H54 (cell line): ENCODE data around the gene PHF11.
"Not testable (repeated sequence)": the region's sequence is repeated elsewhere in the genome, so short reads cannot be mapped to it uniquely, and the experiment has no call there.

ENCODE experiments used
- DNase-seq: peaks from one replicate; pipeline ENCODE4 v3.0.0; 2011; ENCODE audit warnings: low spot score, mixed read lengths; ENCODE audit not compliant: insufficient read length
- FAIRE-seq: peaks from 3 replicates; lab custom pipeline; 2011; peaks lifted over from hg19 to GRCh38; lab: Jason Lieb, UNC
- POLR2A ChIP-seq: IDR thresholded peaks from 2 replicates; pipeline ENCODE4 v1.6.1; 2011; ENCODE audit warnings: low read depth, mild to moderate bottlenecking, low read length

Gene PHF11

DNA sequence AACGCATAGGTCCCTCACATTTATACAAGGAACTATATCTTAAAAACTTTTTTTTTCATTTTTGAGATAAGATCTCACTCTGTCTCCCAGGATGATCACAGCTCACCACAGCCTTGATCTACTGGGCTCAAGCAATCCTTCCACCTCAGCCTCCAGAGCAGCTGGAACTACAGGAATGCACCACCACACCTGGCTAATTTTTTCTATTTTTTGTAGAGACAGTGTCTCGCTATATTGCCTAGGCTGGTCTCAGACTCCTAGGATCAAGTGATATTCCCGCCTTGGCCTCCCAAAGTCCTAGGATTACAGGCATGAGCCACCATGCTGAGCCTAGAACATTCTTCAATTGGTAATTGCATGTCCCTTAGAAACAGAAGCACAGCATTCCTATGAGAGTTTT lies 47.9 kb downstream of the PHF11 start:
- TF ChIP-seq POLR2A, result no peak
- DNase-seq, result no peak
- FAIRE-seq, result no peak

DNA sequence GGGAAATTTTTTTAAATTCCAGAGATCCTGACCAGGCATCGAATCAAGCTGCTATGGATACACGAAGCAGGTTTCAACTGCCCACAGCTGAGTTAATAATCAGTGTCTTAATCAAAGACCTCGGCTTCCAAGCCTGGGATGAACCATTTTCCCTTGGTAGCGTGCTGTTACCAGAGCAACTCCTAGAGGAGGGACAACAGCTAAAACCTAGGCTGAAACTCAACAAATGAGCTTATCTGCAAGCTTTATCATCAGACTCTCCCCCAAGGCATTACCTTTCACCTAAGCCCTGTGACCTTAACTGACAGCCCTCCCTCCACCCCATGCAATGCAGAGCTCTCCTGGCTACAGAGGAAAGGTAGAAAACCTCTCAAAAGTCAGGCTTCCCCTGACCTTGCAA lies 49.9 kb downstream of the PHF11 start:
- no peak for FAIRE-seq
- DNase-seq, result no peak
- TF ChIP-seq POLR2A, result no peak

DNA sequence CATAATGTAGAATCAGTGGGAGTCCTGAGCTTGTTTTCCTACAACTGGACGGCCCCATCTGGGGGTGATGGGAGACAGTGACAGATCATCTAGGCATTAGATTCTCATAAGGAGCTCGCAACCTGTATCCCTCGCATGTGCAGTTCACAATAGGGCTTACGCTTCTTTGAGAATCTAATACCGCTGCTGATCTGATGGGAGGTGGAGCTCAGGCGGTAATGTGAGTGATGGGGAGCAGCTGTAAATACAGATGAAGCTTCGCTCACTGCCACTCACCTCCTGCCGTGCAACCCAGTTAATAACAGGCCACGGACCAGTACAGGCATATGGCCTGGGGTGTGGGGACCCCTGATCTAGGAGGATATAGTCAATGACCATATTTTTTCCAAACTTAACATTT lies 50.8 kb downstream of the PHF11 start:
- no peak for FAIRE-seq
- no peak for TF ChIP-seq POLR2A

DNA sequence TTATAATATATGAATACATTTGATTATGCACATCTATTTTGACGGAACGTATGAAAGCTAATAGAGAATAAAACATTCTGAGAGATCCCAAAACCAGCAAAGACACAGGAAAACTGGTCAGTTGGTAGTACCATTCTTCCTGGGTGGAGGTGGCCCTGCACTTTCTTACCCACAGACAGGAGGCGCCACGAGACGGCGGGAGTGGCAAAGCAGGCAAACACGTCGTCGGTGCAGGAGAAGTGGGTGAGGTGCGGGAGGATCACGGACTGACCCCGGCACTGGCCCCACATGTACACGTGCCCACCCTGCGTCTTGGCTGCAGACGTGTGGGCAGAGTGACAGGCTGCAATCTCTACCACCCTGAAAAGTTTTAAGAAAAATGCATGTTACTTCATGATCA lies 53.5 kb downstream of the PHF11 start:
- FAIRE-seq, result no peak

More for the DNA sequence above, 50.8 kb downstream of the PHF11 start:
- DNase-seq, result no peak

DNA sequence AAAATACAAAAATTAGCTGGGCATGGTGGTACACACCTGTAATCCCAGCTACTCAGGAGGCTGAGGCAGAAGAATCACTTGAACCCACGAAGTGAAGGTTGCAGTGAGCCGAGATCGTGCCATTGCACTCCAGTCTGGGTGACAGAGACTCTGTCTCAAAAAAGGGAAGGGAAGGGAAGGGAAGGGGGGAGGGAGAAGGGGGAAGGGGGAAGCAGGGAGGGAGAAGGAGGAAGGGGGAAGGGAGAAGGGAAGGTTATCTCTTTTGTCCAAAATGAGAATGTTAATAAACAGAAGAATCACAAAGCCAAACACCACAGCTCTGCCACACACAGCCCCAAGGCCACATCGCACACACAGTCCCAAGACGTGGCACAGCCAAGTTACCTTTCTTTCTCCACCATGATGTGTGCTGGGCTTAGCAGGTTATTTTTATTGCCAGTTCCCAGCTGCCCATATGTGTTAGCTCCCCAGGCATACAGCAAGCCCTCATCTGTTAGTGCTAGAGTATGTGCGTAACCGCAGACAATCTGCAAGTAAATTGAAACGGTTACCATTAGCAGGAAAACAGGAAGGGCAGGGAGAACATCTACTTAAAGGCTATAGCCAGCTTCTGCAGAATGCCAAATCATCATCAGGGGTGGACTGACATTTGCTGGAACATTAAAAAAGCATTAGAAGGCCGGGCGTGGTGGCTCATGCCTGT lies 55.3 kb downstream of the PHF11 start:
- FAIRE-seq (no peak), DNase-seq (no peak)
- no peak for TF ChIP-seq POLR2A

More for the DNA sequence above, 53.5 kb downstream of the PHF11 start:
- TF ChIP-seq POLR2A, result no peak
- no peak for DNase-seq

DNA sequence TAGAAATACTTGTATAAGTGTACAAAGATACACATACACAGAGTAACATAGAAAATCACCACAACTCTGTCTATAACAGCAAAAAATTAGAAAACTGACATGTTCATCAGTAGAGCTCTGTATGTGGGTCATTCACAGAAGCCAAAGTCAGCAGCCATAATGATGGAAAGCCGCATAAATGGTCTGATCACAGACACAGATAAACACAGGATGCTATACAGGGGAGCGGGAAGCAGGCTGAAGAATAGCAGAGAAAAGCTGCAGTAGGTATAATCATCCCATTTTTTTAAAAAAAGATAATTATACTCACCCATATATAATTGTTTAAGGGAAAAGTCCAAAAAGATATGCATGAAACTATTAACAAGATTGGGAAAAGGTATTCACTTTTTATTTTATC lies 58.1 kb downstream of the PHF11 start:
- no peak for TF ChIP-seq POLR2A
- DNase-seq (no peak), FAIRE-seq (no peak)

DNA sequence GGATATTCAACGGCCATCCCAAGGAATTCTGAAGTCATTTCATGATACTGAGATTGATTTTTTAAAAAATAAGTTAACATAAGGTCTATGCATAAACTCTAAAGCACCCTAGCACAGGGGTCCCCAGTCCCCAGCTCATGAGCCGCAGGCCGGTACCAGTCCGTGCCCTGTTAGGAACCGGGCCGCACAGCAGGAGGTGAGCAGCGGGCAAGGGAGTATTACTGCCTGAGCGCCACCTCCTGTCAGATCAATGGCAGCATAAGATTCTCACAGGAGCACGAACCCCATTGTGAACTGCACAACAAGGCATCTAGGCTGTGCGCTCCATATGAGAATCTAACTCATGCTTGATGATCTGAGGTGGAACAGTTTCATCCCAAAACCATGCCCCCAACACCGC lies 58.6 kb downstream of the PHF11 start:
- no peak for DNase-seq
- FAIRE-seq, result no peak
- no peak for TF ChIP-seq POLR2A

DNA sequence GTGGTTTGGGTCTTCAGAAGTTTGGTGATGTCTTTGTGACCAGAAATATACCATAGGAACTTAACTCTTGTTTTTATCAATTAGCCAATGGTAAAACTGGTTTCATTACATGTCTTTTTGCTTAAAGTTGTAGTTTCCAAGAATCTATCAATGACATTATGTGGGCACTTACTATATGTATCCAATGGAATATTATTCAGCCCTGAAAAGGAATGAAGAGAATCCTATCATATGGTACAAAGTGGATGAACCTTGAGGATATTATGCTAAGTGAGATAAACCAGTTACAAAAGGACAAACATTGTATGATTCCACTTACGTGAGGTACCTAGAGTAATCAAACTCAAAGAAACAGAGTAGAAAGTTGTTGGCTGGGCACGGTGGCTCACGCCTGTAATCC lies 63.3 kb downstream of the PHF11 start:
- TF ChIP-seq POLR2A, result no peak
- FAIRE-seq (no peak), DNase-seq (no peak)

DNA sequence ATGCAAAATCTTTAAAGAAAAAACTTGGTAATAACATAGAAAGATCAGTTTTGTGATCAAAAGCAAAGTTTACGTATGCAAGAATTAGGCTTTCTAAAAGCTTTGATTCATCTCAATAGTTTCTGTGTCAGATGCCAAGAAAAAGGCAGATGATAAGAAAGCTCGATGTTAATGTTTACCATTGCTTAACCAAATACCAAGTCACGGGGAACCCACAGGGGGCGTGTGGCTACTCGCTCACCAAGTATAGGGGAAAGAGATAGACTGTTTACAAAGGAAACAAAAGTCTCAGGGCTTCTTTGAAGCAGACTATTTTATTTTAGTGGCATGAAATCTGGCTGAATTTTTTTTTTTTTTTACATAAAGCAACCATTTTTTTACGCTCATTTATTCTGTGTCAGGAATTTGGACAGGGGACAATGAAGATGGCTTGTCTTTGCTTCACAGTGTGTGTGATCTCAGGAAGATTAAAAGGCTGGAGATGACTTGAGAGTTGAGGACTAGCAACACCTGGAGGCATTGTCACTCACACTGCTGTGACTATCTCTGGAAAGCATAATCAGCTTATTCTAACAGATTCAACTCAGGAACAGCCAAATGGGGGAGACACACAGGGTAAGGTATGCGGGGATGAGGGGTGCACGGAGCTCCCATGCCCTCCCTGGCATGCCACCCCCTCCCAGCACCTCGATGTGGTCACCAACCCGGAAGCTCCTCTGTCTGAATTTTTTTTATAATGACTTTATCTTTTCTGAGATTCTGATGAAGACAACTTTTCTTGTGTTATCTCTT lies 64.7 kb downstream of the PHF11 start:
- FAIRE-seq, result no peak
- no peak for DNase-seq

DNA sequence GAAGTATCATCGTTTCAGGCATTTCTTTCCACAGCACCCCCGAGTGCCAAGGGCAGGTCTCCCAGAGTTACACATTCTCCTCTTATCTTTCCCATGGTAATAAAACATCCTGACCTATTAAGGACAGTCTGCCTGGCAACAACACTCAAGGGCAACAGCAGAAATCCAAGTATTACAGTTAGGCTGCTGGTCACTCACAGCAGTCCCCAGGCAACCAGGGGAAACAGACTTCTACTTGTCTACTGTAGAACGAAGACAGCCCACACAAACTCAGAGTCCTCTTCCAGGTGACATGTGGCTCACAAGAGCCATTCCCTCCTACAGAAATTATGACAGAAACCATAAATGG lies 65.3 kb downstream of the PHF11 start:
- DNase-seq (no peak), FAIRE-seq (no peak)
- TF ChIP-seq POLR2A, result no peak

More for the DNA sequence above, 64.7 kb downstream of the PHF11 start:
- no peak for TF ChIP-seq POLR2A

DNA sequence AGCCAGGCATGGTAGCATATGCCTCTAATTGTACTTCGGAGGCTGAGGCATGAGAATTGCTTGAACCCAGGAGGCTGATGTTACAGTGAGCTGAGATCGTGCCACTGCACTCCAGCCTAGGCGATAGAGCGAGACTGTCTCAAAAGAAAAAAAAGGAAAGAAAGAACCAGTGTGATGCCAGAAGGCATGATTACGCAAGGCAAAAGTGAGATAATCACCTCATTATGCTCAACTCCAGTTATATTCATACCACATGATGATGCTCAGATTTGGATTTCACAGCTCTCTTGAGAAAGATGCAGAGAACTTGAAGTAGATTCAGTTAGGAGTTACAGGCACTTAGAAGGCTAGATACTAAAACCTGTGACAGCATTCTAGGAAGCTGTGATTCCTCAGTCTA lies 67.8 kb downstream of the PHF11 start:
- FAIRE-seq (no peak), DNase-seq (no peak)
- no peak for TF ChIP-seq POLR2A

DNA sequence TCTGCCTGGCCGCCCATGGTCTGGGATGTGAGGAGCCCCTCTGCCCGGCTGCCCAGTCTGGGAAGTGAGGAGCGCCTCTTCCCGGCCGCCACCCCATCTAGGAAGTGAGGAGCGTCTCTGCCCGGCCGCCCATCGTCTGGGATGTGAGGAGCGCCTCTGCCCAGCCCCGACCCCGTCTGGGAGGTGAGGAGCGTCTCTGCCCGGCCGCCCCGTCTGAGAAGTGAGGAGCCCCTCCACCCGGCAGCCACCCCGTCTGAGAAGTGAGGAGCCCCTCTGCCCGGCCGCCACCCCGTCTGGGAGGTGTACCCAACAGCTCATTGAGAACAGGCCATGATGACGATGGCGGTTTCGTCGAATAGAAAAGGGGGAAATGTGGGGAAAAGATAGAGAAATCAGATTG lies 69.7 kb downstream of the PHF11 start:
- DNase-seq, result not testable (repeated sequence)

DNA sequence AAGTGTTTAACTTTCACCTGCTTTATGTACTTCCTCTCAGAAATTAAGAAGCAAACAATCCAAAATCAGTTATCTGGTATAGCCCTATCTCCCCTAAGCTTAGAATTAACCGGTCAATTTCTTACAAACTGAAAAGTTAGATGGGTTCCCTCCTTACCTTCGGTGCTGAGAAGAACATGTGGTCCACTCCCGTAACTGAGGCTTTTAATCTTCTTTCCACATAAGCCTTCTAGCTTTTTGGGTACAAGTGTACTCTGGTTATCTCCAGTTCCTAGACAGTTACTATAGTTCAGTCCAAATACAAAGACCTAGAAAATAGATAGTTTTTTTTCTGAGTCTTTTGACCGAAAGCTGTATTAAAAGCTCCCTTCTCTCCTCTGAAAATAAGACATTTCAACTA lies 70.7 kb downstream of the PHF11 start:
- FAIRE-seq, result no peak
- DNase-seq, result no peak
- no peak for TF ChIP-seq POLR2A

More for the DNA sequence above, 69.7 kb downstream of the PHF11 start:
- FAIRE-seq, result not testable (repeated sequence)

DNA sequence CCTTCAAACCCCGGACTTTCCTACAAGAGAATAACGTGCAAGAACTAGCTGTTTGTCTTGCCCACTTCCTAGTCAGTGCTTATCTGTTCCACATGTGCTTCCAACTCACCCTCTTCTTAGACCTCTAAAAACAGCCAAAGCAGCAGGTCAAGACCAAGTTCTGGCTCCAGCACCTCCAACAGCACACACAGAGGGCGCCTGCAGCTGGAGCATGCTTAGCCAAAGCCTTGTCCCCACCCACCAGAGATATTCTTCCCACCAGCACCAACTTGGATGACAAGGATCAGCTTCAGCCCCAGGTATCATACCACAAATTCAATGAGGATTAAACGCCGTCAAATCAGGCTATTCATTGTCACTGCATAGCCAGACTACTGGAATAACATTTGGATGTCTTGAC lies 71.7 kb downstream of the PHF11 start:
- FAIRE-seq (no peak), DNase-seq (no peak)
- TF ChIP-seq POLR2A, result no peak
